ENCODE measurements around the gene MYCN. TPM values are rescaled to one million over a fixed set of nuclear protein-coding genes. Genes with fewer than 3 reads are reported as not detected.

MYCN gene
- total and polyA plus RNA-seq, 2 of the 8 experiments (the other 6 are each of a cell fraction or from before 2014, with no cell fraction given) = 87.8 to 137 TPM

GRCh38 chr2:15992457-15993231, 52.3 kb downstream of the MYCN start:
- 0 out of 2 replicates have a peak overlapping the region, but pooled peaks have one; percentile 76 for H2BK20ac ChIP-seq (ENCODE audit: low read length)
- H3K79me1 ChIP-seq (ENCODE audit: low read depth, low read length) = no peaks in the 10 kb centered on the region
- H3K9me3 ChIP-seq (ENCODE audit: insufficient read depth in 2 of 2, low read depth in 1 of 2, low read length in 1 of 2) = no peaks in the 10 kb centered on the region
- H3K4me3 ChIP-seq (ENCODE audit: extremely low read depth in 1 of 4, insufficient read depth in 2 of 4, low read depth in 3 of 4, low read length in 4 of 4) = no peak overlapping the region
- H3K14ac ChIP-seq (ENCODE audit: insufficient read length) = peak overlapping the region; percentile 17
- H3K4me2 ChIP-seq (ENCODE audit: insufficient read depth in 1 of 2, low read depth in 2 of 2, low read length in 2 of 2) = no peak overlapping the region
- no peak overlapping the region for H2BK120ac ChIP-seq (replicated peaks; ENCODE audit: low read depth, low read length)
- no peaks in the 10 kb centered on the region for H3K79me2 ChIP-seq (ENCODE audit: control insufficient read depth in 1 of 2, insufficient read depth in 2 of 2, low read length in 2 of 2)
- no peak overlapping the region for H2BK15ac ChIP-seq (ENCODE audit: low read length)
- peaks cover 0 to 14% (median 5%) of the 10 kb centered on the region in 4 experiments; a peak in 5 of 7 replicates for H3K4me1 ChIP-seq (replicated peaks in 1 of 4; ENCODE audit: control insufficient read depth in 3 of 4, insufficient read depth in 4 of 4, low read length in 3 of 4)
- ChIA-PET POLR2A (ENCODE audit: partially characterized antibody) (interaction anchor here (0.6 kb wide), 1 partner anchor 38 kb away, joined by 3 read pairs; no protein-coding TSS in a partner anchor), CTCF (ENCODE audit: partially characterized antibody) (interaction anchor here (0.6 to 1.6 kb wide), 4 partner anchors 14 to 162 kb away, joined by 3 to 9 read pairs (median 3); no protein-coding TSS in a partner anchor)
- no peaks in the 10 kb centered on the region for H3K36me3 ChIP-seq (ENCODE audit: control insufficient read depth in 2 of 4, insufficient read depth in 4 of 4, low read length in 3 of 4)
- no peak overlapping the region for H4K8ac ChIP-seq (ENCODE audit: extremely low read depth, insufficient read depth, low read length)
- peaks cover 2% of the 10 kb centered on the region; the same call in 1 of the 2 replicates for H3K23me2 ChIP-seq (ENCODE audit: low read depth, low read length)
- no peaks in the 10 kb centered on the region; a peak in 1 of 7 replicates for H3K27me3 ChIP-seq (replicated peaks in 1 of 4; ENCODE audit: control insufficient read depth in 3 of 4, extremely low read depth in 1 of 4, insufficient read depth in 3 of 4, low read length in 3 of 4)
- H3K4ac ChIP-seq (replicated peaks; ENCODE audit: insufficient read length, low read depth, low read length) = no peak overlapping the region
- H3K23ac ChIP-seq (ENCODE audit: insufficient read length) = no peak overlapping the region
- no peak overlapping the region for H3K18ac ChIP-seq (ENCODE audit: extremely low read depth, low read length)
- TF ChIP-seq EZH2 (IDR thresholded peaks at IDR 0.05; ENCODE audit: low read depth, low read length, severe bottlenecking) = no peak
- H4K20me1 ChIP-seq (replicated peaks in 1 of 2; ENCODE audit: control insufficient read depth in 1 of 2, insufficient read depth in 2 of 2, low read length in 2 of 2) = no peaks in the 10 kb centered on the region
- 82% methylated on average over 10 of the region's 10 CpGs; no CpG with 5 or more reads in 1 of the 2 experiments for WGBS, 2 experiments (ENCODE audit: extremely low coverage in 1 of 2, insufficient coverage in 1 of 2, insufficient read length in 1 of 2, insufficient replicate concordance in 2 of 2, low coverage in 1 of 2, low lambda C conversion rate in 2 of 2, missing lambda C conversion rate in 1 of 2)
- DNase-seq (ENCODE audit: low read depth in 1 of 2, low spot score in 2 of 2) (no peak), FAIRE-seq (no peak)
- no peak overlapping the region for H4K5ac ChIP-seq (ENCODE audit: insufficient read length, low read depth, low read length)
- peak overlapping the region; percentile 58 for H4K91ac ChIP-seq (replicated peaks; ENCODE audit: insufficient read length, low read length)
- H2BK12ac ChIP-seq (ENCODE audit: low read depth, low read length) = no peak overlapping the region
- no peak overlapping the region for H3K27ac ChIP-seq (ENCODE audit: low read depth, low read length)
- no peak overlapping the region for H3K56ac ChIP-seq (replicated peaks; ENCODE audit: insufficient read length, low read depth, low read length)
- no peak overlapping the region for H3K9ac ChIP-seq (replicated peaks in 1 of 4; ENCODE audit: extremely low read depth in 1 of 4, low read depth in 3 of 4, low read length in 3 of 4)
- no peak overlapping the region for H2AFZ ChIP-seq (ENCODE audit: low read length)
- no peak overlapping the region for H2BK5ac ChIP-seq (ENCODE audit: low read depth, low read length)
- H2AK5ac ChIP-seq (ENCODE audit: low read depth, low read length) = no peak overlapping the region
